Stimulated activated CD8-positive, alpha-beta memory T cell treated with anti-CD3 and anti-CD28 coated beads, Interleukin-15, amount 100 ng/mL, for 4 hours (primary cell): ENCODE data around the gene PLXNA4.

Experiments used
- DNase-seq, 2 donors: peaks; one replicate each; pipeline ENCODE4 v3.0.0-alpha.2; 2020; ENCODE audit warnings: low read depth in 2 of 2

PLXNA4 gene

DNA sequence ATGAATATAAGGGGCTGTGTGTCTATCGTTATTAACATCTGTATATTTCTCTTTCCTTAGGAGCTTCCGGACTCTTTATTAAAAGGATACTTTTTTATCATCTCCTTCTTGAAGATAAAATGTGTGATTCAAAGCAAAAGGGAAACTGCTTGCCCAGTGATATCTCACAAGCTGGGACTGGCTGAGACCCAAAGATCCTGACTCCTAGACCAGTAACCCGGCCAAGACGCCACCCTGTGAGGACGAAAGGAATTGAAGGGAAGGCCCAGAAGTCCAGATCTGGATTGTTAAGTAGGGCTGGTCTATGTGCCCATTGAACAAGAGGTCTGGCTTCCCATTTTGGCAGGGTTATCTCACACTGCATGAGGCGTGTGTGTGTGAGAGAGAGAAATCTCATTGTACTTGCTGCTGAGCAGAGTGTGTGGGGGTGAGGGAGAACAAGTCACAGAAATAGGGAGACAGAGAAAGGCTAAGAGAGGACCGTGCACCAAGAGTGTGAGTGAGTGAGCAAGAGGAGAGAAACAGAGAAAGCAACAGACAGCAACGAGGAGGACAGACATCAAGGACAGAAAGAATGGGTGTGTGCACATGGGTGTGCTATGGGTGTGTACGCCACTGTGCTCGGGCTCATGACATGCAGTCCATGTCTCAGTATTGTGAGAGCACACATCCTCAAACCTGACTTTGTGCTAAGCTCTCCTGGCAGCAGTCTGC lies 75.4 kb downstream of the PLXNA4 start:
- DNase-seq: no peak

- DNase-seq: no peak
Observed at GRCh38 chr7:132499487-132499886, 76.8 kb downstream of the PLXNA4 start.

DNA sequence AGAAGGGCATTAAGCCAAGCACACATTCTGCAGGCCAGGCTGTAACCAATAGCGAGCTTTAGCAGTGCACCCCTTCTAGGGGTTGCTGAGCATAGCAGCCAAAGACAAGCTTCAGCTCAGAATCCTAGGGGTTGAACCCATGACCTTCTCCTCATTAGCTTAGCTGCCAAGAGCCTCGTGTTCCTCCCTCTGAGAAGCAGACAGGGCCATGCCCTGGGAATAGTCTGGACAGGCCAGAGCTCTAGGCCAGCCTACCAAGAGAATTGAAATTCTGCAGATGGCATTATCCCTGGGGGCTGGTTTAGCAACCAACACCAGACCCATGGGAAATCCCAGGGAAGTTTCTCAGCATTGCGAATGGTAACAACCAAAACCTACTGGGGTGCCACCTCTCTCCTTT lies 77.2 kb downstream of the PLXNA4 start:
- no peak for DNase-seq

DNA sequence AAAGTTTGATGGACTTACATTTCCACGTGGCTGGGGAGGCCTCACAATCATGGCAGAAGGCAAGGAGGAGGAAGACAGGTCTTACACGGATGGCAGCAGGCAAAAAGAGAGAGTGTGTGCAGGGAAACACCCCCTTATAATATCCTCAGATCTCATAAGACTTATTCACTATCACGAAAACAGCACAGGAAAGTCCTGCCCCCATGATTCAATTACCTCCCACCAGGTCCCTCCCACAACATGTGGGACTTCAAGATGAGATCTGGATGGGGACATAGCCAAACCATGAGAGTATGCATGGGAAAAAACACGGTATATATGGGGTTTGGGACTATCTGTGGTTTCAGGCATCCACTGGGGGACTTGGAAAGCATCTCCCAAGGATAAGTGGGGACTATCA lies 78.0 kb downstream of the PLXNA4 start:
- DNase-seq: no peak

DNA sequence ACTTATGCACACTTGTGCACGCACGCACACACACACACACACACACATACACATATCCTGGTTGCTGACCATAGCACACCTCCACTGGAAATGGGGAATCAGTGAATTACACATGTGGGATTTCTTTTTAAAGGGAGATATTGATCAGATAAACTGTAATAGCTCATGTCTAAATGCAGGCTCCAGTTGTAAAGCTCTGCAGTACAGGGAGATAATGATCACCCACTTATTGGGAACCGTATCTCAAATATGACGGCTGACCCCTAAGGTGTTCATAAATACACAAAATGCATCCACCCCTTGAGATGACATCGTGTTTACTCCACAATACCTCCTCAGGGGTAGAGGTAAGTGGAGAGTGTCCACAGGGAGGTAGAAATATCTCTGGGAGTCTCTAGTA lies 79.2 kb downstream of the PLXNA4 start:
- DNase-seq: no peak

DNA sequence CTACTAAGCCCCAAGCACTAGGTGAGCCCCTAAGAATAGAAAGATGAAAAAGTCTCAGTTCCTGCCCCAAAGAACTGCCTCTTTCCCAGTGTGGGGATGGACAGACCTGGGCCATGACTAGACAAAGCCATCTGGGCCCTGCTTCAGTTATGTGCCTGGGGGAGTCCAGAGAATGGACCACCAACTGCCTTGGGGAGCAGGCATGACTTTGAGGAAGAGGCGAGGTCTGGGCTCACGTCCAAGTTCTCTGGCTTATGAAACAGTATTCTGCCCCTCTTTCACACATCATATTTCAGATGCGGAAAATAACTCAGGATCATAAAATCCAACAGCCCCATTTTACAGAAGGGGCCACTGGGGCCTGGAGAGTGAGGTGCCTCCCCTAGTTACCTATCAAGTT lies 80.3 kb downstream of the PLXNA4 start:
- no peak for DNase-seq

DNA sequence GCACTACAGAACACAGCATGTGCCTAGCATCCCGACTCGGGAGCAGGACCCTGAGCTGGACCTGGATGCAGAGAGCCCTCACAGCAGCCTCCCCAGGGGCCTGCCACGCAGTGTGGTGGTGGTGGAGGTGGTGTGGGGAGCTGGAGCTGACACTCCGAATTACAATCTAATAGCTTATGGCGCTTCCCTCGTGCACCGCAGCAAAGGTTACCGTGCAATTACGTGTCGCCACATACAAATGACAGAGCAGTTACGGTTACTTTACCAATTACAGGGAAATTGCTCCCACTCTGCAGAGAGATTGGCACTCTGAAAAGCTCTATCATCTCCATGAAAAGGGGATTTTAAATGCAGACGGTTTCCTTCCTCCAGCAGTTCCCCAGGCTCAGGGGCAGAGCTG lies 81.8 kb downstream of the PLXNA4 start:
- no peak for DNase-seq

GRCh38 chr7:132492823-132493445 lies 83.3 kb downstream of the PLXNA4 start:
- no peak for DNase-seq

DNA sequence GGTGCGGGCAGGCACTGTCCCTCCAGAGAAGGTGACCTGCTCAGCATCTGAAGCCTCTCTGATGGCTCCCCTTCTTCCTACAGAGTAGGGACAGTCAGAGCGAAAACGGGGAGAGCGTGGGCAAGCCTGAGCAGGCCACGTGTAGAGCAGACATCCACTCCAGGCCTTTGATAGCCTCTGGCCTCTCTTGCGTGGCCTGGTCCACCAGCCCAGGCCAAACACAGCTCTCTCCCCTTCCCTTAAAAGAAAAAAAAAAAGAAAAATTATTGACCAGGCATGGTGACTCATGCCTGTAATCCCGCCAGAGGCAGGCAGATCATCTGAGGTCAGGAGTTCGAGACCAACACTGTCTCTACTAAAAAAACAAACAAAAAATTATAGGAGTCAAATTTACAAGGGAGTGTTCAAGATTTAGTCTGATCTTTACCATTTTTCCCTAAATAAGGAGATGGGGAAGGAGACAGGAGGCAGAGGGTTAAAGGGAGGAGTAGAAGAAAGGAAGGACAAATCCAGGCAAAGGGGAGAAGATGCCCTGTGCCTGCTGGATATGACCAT lies 84.8 kb downstream of the PLXNA4 start:
- DNase-seq: no peak

GRCh38 chr7:132490474-132490873 lies 85.8 kb downstream of the PLXNA4 start:
- DNase-seq: no peak

GRCh38 chr7:132489776-132490237 lies 86.5 kb downstream of the PLXNA4 start:
- no peak for DNase-seq

DNA sequence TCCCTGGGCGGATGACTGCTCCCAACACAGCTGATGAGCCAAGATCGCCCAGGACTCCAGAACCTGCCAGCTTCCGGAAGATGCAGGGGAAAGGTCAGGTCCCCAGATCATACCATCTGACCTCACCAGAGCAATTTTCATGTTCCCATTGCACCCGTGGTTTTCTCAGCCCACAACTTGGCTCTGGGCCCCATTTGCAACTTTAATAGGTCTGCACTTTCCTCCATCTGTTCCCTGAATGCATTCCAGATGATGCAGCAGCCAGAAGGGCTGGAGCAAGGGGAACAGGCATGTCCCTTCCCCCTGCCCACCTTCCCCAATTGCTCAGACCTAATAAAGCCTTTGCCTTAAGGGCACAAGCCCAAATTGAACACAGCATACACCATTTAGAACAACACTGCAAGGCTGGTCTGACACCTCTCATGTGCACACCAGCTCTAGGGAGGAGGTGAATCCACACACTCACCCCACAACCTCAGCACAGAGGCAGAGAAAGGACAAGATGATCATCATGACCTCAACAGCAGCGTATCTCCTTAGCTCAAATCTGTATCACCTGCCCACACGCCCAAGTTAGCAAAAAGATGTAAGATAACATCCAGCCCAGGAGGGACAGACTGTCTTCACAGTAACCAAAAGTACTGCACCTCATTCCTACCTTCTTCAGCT lies 87.5 kb downstream of the PLXNA4 start:
- DNase-seq: no peak

- DNase-seq: no peak
Observed at GRCh38 chr7:132486274-132486610, 90.0 kb downstream of the PLXNA4 start.

DNA sequence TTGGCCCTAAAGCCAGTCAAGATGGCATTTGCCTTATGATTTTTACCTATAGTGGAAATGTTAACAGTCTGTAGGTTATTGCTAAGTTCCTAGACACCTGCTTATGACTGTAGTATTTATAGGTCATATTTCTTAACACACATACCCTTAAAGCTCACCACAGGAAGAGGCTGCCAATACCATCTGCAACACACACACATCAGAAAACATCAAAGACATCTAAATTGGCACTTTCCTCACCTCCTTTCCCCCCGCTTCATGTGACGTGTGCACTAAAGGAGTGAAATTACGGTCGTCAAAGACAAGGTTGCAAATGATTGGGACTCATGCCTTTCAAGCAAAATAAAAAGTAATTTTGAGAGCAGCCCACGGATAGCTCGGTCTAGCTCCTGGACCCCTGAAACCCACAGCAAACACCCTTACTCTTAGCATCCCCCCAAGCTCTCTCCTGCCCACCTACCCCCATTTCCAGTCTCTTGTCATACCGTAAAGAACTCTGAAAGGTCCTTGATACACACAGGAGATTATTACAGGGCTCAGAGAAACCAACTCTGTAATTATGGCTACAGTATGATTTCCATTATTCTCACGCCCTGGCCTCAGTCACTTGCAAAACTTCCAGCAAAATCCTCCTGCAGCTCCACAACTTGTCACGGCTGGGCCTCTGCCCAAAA lies 90.5 kb downstream of the PLXNA4 start:
- no peak for DNase-seq

DNA sequence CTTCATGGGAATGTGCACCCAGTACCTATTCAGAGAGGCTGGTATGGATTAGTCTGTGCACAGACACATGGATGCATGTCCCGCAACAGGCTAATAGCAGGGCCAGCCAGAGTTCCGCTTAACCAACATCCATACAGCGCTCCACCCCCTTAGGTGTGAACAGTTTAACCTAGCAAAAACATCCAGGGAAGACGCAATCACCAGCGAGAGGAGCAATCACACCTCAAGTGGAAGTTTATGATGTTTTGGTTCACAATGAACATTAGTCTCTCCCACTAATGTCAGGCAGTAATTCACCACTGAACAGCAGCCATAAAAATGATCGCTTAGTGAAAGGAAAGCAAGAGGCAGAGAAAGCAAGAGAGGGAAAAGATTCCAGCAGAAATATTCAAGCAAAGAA lies 91.1 kb downstream of the PLXNA4 start:
- DNase-seq: no peak

DNA sequence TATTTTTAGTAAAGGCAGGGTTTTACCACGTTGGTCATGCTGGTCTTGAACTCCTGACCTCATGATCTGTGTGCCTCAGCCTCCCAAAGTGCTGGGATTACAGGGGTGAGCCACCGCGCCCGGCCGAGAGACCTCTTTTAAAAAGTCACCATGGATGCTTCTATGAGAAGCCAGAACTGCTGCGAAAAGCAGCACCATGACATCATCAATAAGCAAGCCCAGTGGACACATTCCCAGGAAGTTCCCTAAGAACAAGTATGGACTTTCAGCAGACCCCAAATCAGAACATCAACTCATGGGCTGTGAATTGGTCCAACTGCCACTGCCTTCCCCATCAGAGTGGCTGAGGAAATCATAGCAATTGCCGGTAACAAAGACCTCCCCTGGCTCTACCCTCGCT lies 93.4 kb downstream of the PLXNA4 start:
- DNase-seq: no peak

GRCh38 chr7:132480534-132480933 lies 95.7 kb downstream of the PLXNA4 start:
- no peak for DNase-seq

DNA sequence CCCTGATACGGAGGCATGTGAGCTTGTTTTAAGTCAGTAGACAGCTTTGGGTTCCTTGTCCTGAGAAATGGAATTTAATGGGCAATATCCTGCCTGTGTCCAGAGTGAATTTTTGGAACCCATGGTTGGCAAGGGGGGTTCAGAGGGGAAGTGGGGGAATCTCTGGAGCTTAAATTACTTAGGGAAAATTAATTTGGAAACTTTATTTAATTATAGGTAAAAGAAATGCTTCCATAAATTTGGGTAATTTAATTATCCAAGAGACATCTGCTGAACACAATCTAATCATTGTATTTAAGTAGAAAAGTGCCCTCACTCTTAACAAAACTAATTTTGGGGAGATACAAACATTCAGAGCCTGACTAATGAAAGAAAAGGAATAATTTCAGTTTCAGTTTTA lies 99.7 kb downstream of the PLXNA4 start:
- no peak for DNase-seq

GRCh38 chr7:132475669-132476116 lies 100.6 kb downstream of the PLXNA4 start:
- no peak for DNase-seq

DNA sequence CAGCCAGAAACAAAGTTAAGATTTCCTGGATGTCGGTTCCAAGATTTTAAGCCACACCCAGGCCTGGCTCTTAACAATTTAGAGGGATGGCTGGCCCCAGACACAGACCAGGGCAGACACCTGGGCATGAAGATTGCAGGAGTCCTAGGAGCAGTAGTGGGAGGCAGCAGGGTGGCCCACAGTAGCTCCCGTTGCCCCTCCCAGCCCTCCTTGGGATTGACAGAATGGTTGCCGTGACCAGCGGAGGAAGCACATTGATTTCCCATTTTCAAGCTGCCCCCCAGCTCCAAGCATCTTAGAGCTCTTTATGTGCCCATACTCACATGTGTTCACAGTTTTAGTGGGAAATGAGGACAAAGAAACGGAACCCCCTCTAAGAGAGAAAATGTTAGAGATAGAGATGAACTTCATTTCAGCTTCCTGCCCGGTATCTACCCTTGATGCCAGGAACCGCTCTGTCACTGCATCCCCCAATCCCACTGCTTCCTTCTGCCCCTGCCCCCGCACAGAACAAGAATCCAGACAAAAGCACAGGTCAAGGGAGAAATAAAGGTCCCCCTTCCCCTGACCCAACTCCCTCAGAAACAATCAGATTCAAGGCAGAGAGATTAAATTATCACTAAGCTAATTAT lies 101.1 kb downstream of the PLXNA4 start:
- no peak for DNase-seq

DNA sequence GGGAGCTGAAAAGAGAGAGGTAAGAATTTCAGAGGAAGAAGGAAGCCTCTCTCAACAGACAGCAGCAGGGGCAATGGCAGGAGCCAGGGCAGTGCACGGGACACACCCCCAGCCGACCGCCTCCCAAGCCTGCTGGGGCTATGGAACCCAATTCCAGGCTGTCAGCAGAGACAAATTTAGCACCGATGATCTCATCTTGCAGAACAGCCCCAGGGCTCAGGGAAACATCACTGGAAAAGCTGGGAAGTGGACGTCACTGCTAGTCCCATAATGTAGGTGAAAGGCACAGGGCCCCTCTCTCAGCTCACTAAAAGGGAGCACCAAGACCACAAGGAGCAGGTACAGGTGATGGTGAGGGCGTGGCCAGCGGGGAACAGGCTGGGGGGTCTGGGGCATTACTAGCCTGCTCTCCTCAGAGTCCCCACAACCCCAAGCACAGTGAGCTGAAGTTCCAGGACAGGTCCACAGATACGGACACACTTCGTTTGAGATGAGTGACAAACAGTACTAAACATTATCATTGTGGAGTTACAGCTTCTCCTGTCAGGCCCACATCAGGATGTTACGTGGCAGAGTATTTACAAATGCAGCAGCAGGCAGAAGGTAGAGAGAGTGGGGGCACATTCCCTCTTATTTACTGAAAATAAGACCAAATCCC lies 103.7 kb downstream of the PLXNA4 start:
- DNase-seq: no peak
